ENCODE data around the gene VSTM2L. TPM values are rescaled to one million over a fixed set of nuclear protein-coding genes. Genes with fewer than 3 reads are reported as not detected.

VSTM2L gene
- total and polyA plus RNA-seq, 2 of the 13 experiments (the other 11 are each of a cell fraction or from before 2014, with no cell fraction given): not detected

DNA sequence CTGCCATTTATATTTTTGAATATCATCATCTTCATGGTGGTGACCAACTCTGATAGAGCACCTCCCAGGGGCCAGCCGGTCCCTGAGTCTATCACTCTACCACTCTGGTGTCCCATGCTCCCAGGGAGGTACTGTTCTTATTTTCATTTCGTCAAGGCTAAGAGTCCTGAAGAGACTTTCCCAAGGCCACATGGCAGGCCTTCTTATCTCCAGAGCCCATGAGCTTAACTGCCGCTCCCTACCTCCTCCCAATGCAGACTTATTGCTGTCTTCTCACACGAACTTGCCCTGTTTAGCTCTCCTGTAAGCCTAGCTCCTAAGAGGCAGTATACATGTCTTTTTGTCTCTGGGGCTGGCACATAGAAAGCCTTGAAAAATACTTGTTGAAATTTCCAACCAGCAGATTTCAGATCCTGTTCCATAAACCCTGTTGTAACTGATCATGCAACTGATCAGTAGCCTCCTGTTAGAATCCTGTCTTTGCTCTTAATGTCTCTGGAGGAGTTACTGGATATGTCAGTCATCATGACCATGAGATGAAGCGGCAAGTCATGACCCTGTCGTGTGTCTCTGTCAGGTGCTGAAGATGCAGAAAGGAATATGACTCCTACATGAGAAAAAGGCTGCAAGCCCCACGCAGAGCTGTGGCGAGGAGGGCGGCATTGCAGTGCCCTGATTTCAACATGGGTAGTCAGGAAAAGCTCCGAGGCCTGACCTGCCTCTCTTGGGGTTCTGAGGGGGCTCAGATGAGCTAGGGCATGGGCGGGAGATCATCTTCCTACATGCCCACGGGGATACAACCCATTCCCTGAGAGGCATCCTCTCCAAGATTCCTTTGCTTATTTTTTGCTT, 70.4 kb downstream of the VSTM2L start (continued):
- TF ChIP-seq, protein P1, sequence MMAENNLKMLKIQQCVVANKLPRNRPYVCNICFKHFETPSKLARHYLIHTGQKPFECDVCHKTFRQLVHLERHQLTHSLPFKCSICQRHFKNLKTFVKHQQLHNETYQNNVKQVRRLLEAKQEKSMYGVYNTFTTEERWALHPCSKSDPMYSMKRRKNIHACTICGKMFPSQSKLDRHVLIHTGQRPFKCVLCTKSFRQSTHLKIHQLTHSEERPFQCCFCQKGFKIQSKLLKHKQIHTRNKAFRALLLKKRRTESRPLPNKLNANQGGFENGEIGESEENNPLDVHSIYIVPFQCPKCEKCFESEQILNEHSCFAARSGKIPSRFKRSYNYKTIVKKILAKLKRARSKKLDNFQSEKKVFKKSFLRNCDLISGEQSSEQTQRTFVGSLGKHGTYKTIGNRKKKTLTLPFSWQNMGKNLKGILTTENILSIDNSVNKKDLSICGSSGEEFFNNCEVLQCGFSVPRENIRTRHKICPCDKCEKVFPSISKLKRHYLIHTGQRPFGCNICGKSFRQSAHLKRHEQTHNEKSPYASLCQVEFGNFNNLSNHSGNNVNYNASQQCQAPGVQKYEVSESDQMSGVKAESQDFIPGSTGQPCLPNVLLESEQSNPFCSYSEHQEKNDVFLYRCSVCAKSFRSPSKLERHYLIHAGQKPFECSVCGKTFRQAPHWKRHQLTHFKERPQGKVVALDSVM (CRISPR knock-in tag; IDR thresholded peaks at IDR 0.05): no peak
- no peak for TF ChIP-seq ZNF737 (CRISPR knock-in tag; IDR thresholded peaks at IDR 0.05; ENCODE audit: borderline replicate concordance)
- TF ChIP-seq YY1 (IDR thresholded peaks at IDR 0.05; ENCODE audit: insufficient read depth, insufficient replicate concordance, low read depth, low read length): no peak
- no peak for TF ChIP-seq MEIS2 (CRISPR knock-in tag; IDR thresholded peaks at IDR 0.05)

DNA sequence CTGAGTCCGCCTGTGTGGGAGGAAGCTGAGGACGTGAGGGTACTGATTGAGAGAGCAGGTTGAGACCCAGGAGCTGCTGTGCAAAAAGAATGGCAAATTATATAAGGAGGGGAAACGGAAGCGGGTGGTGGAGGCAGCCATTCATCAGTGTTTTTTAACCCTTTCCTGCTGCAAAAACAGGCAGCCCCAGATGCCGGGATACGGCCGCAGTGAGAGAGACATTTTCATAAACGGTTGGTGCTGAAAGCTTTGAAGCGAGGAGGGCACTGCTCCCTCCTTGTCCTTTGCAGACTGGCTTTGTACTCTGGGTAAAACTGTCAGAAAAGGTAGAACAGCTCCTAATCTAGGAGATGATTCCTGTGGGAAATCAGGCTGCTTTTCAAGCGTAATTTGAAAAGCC, 74.0 kb downstream of the VSTM2L start:
- H3K27me3 ChIP-seq (ENCODE audit: control insufficient read depth in 1 of 2, insufficient read depth in 2 of 2, low read length in 2 of 2): no peaks in the 10 kb centered on the region
- CTCF ChIA-PET (ENCODE audit: low intra/inter-chr PET ratio, low total read pairs): no interaction called here
- TF ChIP-seq, protein P2, sequence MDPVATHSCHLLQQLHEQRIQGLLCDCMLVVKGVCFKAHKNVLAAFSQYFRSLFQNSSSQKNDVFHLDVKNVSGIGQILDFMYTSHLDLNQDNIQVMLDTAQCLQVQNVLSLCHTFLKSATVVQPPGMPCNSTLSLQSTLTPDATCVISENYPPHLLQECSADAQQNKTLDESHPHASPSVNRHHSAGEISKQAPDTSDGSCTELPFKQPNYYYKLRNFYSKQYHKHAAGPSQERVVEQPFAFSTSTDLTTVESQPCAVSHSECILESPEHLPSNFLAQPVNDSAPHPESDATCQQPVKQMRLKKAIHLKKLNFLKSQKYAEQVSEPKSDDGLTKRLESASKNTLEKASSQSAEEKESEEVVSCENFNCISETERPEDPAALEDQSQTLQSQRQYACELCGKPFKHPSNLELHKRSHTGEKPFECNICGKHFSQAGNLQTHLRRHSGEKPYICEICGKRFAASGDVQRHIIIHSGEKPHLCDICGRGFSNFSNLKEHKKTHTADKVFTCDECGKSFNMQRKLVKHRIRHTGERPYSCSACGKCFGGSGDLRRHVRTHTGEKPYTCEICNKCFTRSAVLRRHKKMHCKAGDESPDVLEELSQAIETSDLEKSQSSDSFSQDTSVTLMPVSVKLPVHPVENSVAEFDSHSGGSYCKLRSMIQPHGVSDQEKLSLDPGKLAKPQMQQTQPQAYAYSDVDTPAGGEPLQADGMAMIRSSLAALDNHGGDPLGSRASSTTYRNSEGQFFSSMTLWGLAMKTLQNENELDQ (CRISPR knock-in tag; IDR thresholded peaks at IDR 0.05; ENCODE audit: borderline replicate concordance): no peak
- TF ChIP-seq ZKSCAN1 (IDR thresholded peaks at IDR 0.05; ENCODE audit: low read length) (no peak), PITX1 (CRISPR knock-in tag; IDR thresholded peaks at IDR 0.05) (no peak), ZNF652 (CRISPR knock-in tag; IDR thresholded peaks at IDR 0.05; ENCODE audit: borderline replicate concordance, low read depth) (peak; percentile 71)
- TF ChIP-seq, protein P3, sequence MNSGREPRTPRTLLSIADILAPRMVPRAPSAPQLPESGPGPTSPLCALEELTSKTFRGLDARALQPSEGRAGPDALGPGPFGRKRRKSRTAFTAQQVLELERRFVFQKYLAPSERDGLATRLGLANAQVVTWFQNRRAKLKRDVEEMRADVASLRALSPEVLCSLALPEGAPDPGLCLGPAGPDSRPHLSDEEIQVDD (CRISPR knock-in tag; IDR thresholded peaks at IDR 0.05; ENCODE audit: borderline replicate concordance): no peak
- intact Hi-C loops (cut with micrococcal nuclease; ENCODE audit: unreplicated experiment) (no loop called here), in situ Hi-C loops (cut with HindIII; ENCODE audit: extremely low pct_ligation_motif_present, low pct_unique_long_range_greater_than_20kb) (no loop called here)
- 93% methylated on average over 10 of the region's 10 CpGs for WGBS (ENCODE audit: low lambda C conversion rate)
- no peak overlapping the region for H2AFZ ChIP-seq (ENCODE audit: low read length)
- no peak overlapping the region for H3K27ac ChIP-seq (ENCODE audit: extremely low read length, insufficient read depth, low read length)
- FAIRE-seq (no peak), ATAC-seq (no peak), DNase-seq (ENCODE audit: low spot score) (no peak)
- no peak overlapping the region for H3K9ac ChIP-seq (ENCODE audit: insufficient read depth, low read depth, low read length)
- no peaks in the 10 kb centered on the region for H3K79me2 ChIP-seq (ENCODE audit: insufficient read depth, low read length)
- no peak overlapping the region for H3K4me3 ChIP-seq (replicated peaks in 1 of 3; ENCODE audit: insufficient read depth in 1 of 3, low read depth in 2 of 3, low read length in 3 of 3)
- peaks cover 4 to 9% of the 10 kb centered on the region in 2 experiments for H3K36me3 ChIP-seq (replicated peaks in 1 of 2; ENCODE audit: control insufficient read depth in 1 of 2, insufficient read depth in 2 of 2, low read length in 2 of 2)
- POLR2A ChIA-PET: no interaction called here
- H4K20me1 ChIP-seq (ENCODE audit: insufficient read depth, low read length): no peaks in the 10 kb centered on the region
- H3K9me3 ChIP-seq (ENCODE audit: low read length): no peaks in the 10 kb centered on the region
- no TSS peak for BruUV-seq (replicated peaks)
- H3K4me2 ChIP-seq (ENCODE audit: low read depth, low read length): no peak overlapping the region
- no peaks in the 10 kb centered on the region for H3K4me1 ChIP-seq (ENCODE audit: insufficient read depth, low read length)

Data from HepG2 (cell line).